ENCODE results near the gene TMEM178B. TPM values are rescaled to one million over a fixed set of nuclear protein-coding genes. Genes with fewer than 3 reads are reported as not detected.

The TMEM178B gene
- total RNA-seq, 1 experiment from 2014 or later = 0.11 TPM

- H3K4me1 Mint-ChIP-seq (ENCODE audit: low read depth, unreplicated experiment) = no peaks in the 10 kb centered on the region
- no peaks in the 10 kb centered on the region for H3K9me3 Mint-ChIP-seq (ENCODE audit: unreplicated experiment)
- H3K9me3 ChIP-seq = no peaks in the 10 kb centered on the region
- H3K36me3 ChIP-seq (ENCODE audit: control insufficient read depth, insufficient read depth, low read length) = no peaks in the 10 kb centered on the region
- no peak for TF ChIP-seq CTCF (IDR thresholded peaks at IDR 0.05; ENCODE audit: insufficient read depth in 1 of 2, low read depth in 1 of 2, low read length in 1 of 2, severe bottlenecking in 1 of 2, unreplicated experiment in 1 of 2)
- no peak for DNase-seq
- peaks cover 25% of the 10 kb centered on the region for H3K27me3 Mint-ChIP-seq (ENCODE audit: insufficient read depth, unreplicated experiment)
- no peak overlapping the region for H3K27ac Mint-ChIP-seq (ENCODE audit: unreplicated experiment)
- H3K27me3 ChIP-seq (replicated peaks; ENCODE audit: control insufficient read depth, insufficient read depth, low read length) = no peaks in the 10 kb centered on the region
- no TSS peak for BruUV-seq (replicated peaks)
- H3K4me3 Mint-ChIP-seq (ENCODE audit: unreplicated experiment) = no peak overlapping the region
- intact Hi-C loops (cut with micrococcal nuclease; ENCODE audit: unreplicated experiment) = no loop called here
- no peak overlapping the region for H3K4me3 ChIP-seq (ENCODE audit: low read depth, low read length)
- H3K4me1 ChIP-seq = no peaks in the 10 kb centered on the region
- ChIA-PET CTCF (no interaction called here), POLR2A (no interaction called here)
- no peaks in the 10 kb centered on the region for H3K36me3 Mint-ChIP-seq (ENCODE audit: insufficient read depth, unreplicated experiment)
Observed at GRCh38 chr7:141218941-141219340, 145.1 kb downstream of the TMEM178B start.

- intact Hi-C loops (cut with micrococcal nuclease; ENCODE audit: unreplicated experiment) = no loop called here
- H3K36me3 ChIP-seq (ENCODE audit: control insufficient read depth, insufficient read depth, low read length) = no peaks in the 10 kb centered on the region
- H3K4me1 ChIP-seq = no peaks in the 10 kb centered on the region
- TF ChIP-seq CTCF (IDR thresholded peaks at IDR 0.05; ENCODE audit: insufficient read depth in 1 of 2, low read depth in 1 of 2, low read length in 1 of 2, severe bottlenecking in 1 of 2, unreplicated experiment in 1 of 2) = peak; percentile 15 to 36
- no peaks in the 10 kb centered on the region for H3K36me3 Mint-ChIP-seq (ENCODE audit: insufficient read depth, unreplicated experiment)
- no peak overlapping the region for H3K4me3 ChIP-seq (ENCODE audit: low read depth, low read length)
- DNase-seq = no peak
- no peaks in the 10 kb centered on the region for H3K9me3 ChIP-seq
- H3K9me3 Mint-ChIP-seq (ENCODE audit: unreplicated experiment) = no peaks in the 10 kb centered on the region
- no peaks in the 10 kb centered on the region for H3K4me1 Mint-ChIP-seq (ENCODE audit: low read depth, unreplicated experiment)
- BruUV-seq (replicated peaks) = no TSS peak
- peaks cover 24% of the 10 kb centered on the region for H3K27me3 Mint-ChIP-seq (ENCODE audit: insufficient read depth, unreplicated experiment)
- POLR2A ChIA-PET = no interaction called here
- CTCF ChIA-PET = no interaction called here
- H3K27me3 ChIP-seq (replicated peaks; ENCODE audit: control insufficient read depth, insufficient read depth, low read length) = no peaks in the 10 kb centered on the region; the same call in 1 of the 2 replicates
- no peak overlapping the region for H3K27ac Mint-ChIP-seq (ENCODE audit: unreplicated experiment)
- H3K4me3 Mint-ChIP-seq (ENCODE audit: unreplicated experiment) = no peak overlapping the region
Observed at GRCh38 chr7:141220263-141220880, 146.5 kb downstream of the TMEM178B start.

DNA sequence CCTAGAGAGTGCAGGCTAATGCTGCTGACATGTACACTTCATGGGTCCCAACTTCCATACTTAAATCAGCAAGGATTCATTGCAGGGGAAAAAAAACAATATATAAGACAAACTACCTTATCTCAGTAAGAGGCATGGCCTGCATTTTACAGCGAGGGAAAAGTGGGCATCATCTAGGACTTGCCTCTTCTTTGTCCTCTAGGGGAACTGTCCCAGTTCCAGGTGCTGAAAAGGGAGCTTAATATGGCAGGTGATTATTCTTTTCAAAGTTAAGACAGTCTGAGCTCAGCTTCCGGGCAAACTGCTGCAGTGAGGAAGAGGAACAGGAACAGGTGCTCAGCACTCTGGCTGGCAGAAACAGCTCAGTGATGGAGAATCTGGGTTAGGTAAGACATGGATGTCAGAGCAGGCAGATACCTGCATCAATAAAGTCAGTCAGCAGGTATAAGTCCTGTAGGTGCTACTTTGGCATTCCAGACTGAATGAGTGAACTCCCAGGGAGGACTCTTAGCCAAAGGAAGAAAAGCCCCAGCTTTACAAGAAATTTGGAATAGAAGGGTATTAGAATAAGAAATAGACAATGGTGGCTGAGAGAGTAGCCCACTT lies 147.2 kb downstream of the TMEM178B start:
- Histone ChIP-seq H3K9me3 (no peaks in the 10 kb centered on the region), H3K4me1 (no peaks in the 10 kb centered on the region), H3K4me3 (ENCODE audit: low read depth, low read length) (no peak overlapping the region), H3K27me3 (replicated peaks; ENCODE audit: control insufficient read depth, insufficient read depth, low read length) (no peaks in the 10 kb centered on the region; the same call in 1 of the 2 replicates), H3K36me3 (ENCODE audit: control insufficient read depth, insufficient read depth, low read length) (no peaks in the 10 kb centered on the region)
- peak in 1 of 2 experiments; percentile 28 for DNase-seq
- CTCF ChIA-PET = no interaction called here
- no TSS peak for BruUV-seq (replicated peaks)
- H3K27me3 Mint-ChIP-seq (ENCODE audit: insufficient read depth, unreplicated experiment) = peaks cover 22% of the 10 kb centered on the region
- H3K4me1 Mint-ChIP-seq (ENCODE audit: low read depth, unreplicated experiment) = no peaks in the 10 kb centered on the region
- intact Hi-C loops (cut with micrococcal nuclease; ENCODE audit: unreplicated experiment) = no loop called here
- no peaks in the 10 kb centered on the region for H3K36me3 Mint-ChIP-seq (ENCODE audit: insufficient read depth, unreplicated experiment)
- POLR2A ChIA-PET = no interaction called here
- no peak overlapping the region for H3K4me3 Mint-ChIP-seq (ENCODE audit: unreplicated experiment)
- no peak for TF ChIP-seq CTCF (IDR thresholded peaks at IDR 0.05; ENCODE audit: insufficient read depth in 1 of 2, low read depth in 1 of 2, low read length in 1 of 2, severe bottlenecking in 1 of 2, unreplicated experiment in 1 of 2)
- no peak overlapping the region for H3K27ac Mint-ChIP-seq (ENCODE audit: unreplicated experiment)
- H3K9me3 Mint-ChIP-seq (ENCODE audit: unreplicated experiment) = no peaks in the 10 kb centered on the region

Measured in Caco-2 (cell line).